Stimulated activated CD4-positive, alpha-beta T cell treated with anti-CD3 and anti-CD28 coated beads, TNF-alpha, amount 100 ng/mL, for 4 hours (primary cell): ENCODE results near the gene POC1A.

Experiments
- DNase-seq, 3 experiments: peaks; one replicate each; pipeline ENCODE4 v3.0.0-alpha.2; 2020; ENCODE audit warnings: low read depth in 3 of 3

POC1A gene

GRCh38 chr3:52028572-52028971 is 125.7 kb downstream of the POC1A start:
- DNase-seq: no peak

GRCh38 chr3:52026041-52026440 is 128.2 kb downstream of the POC1A start:
- no peak for DNase-seq

- no peak for DNase-seq
Measured at GRCh38 chr3:52025453-52025852, 128.8 kb downstream of the POC1A start.
